NCI-H748 (cell line): Measurements from ENCODE around the gene TMIE.
A peak's percentile ranks its signal among the peaks of the same experiment; 100 is the strongest.

Experiments
- DNase-seq: peaks from one replicate; lab custom pipeline; 2025; ENCODE audit not compliant: unreplicated experiment; lab: John Stamatoyannopoulos, UW

Gene TMIE

GRCh38 chr3:46755646-46756045, 54.5 kb downstream of the TMIE start:
- DNase-seq: no peak

GRCh38 chr3:46756642-46757041, 55.5 kb downstream of the TMIE start:
- no peak for DNase-seq

GRCh38 chr3:46759239-46760167, 58.3 kb downstream of the TMIE start:
- DNase-seq: peak; percentile 5
